GM12892 (cell line): ENCODE data around the gene GET4.

Source experiments
- POLR2A ChIP-seq: IDR thresholded peaks from 2 replicates; pipeline ENCODE4 v1.6.1; 2011; ENCODE audit warnings: low read depth, low read length, control low read depth
- POLR2AphosphoS5 ChIP-seq: IDR thresholded peaks from 2 replicates; pipeline ENCODE4 v1.6.1; 2011; ENCODE audit warnings: low read depth, low read length, control low read depth
- TAF1 ChIP-seq: IDR thresholded peaks from 2 replicates; pipeline ENCODE4 v1.6.1; 2011; ENCODE audit warnings: low read depth, mild to moderate bottlenecking, control low read depth, low read length, borderline replicate concordance

GRCh38 chr7:845731-846130 is 30.6 kb upstream of the GET4 start:
- TF ChIP-seq POLR2AphosphoS5, result no peak
- no peak for TF ChIP-seq POLR2A
- no peak for TF ChIP-seq TAF1
